T47D (cell line): ENCODE measurements around the gene ABCA4.
A peak's percentile ranks its signal among the peaks of the same experiment; 100 is the strongest.

Source experiments
- DNase-seq, 2 experiments: peaks; one replicate each; pipeline versions ENCODE4 v3.0.0 to v3.0.0-alpha.2; 2011 to 2012; ENCODE audit warnings: low read depth in 1 of 2, low spot score in 1 of 2
- JUND ChIP-seq: IDR thresholded peaks from 2 replicates; pipeline ENCODE4 v1.6.1; 2012; ENCODE audit warnings: low read depth
- in situ Hi-C: cut with HindIII; loops from 2 replicates; pipeline ENCODE4 v1.10.0; 2016; ENCODE audit warnings: low sequenced_read_pairs, low pct_unique_long_range_greater_than_20kb

Gene ABCA4

GRCh38 chr1:93988634-93989350 lies 132.2 kb downstream of the ABCA4 start:
- DNase-seq: peak in 1 of 2 experiments; percentile 21
- TF ChIP-seq JUND: no peak
- in situ Hi-C loops: no loop called here

- DNase-seq: no peak
- in situ Hi-C loops: no loop called here
Measured at GRCh38 chr1:93981274-93981667, 139.7 kb downstream of the ABCA4 start.

GRCh38 chr1:93980320-93981273 lies 140.4 kb downstream of the ABCA4 start:
- in situ Hi-C loops: no loop called here
- DNase-seq: no peak
- no peak for TF ChIP-seq JUND

More at GRCh38 chr1:93981274-93981667, 139.7 kb downstream of the ABCA4 start:
- TF ChIP-seq JUND: no peak

- in situ Hi-C loops: no loop called here
- no peak for TF ChIP-seq JUND
- DNase-seq: no peak
Measured at GRCh38 chr1:93979718-93980319, 141.1 kb downstream of the ABCA4 start.

- in situ Hi-C loops: no loop called here
- no peak for TF ChIP-seq JUND
- DNase-seq: no peak
Measured at GRCh38 chr1:93979040-93979717, 141.8 kb downstream of the ABCA4 start.

- no peak for DNase-seq
- in situ Hi-C loops: no loop called here
Measured at GRCh38 chr1:93977598-93977945, 143.4 kb downstream of the ABCA4 start.

GRCh38 chr1:93976711-93977597 lies 144.0 kb downstream of the ABCA4 start:
- DNase-seq: no peak
- TF ChIP-seq JUND: no peak

More at GRCh38 chr1:93977598-93977945, 143.4 kb downstream of the ABCA4 start:
- TF ChIP-seq JUND: no peak

GRCh38 chr1:93976291-93976690 lies 144.7 kb downstream of the ABCA4 start:
- in situ Hi-C loops: no loop called here
- TF ChIP-seq JUND: no peak
- DNase-seq: no peak

More at GRCh38 chr1:93976711-93977597, 144.0 kb downstream of the ABCA4 start:
- in situ Hi-C loops: no loop called here

GRCh38 chr1:93972341-93972740 lies 148.6 kb downstream of the ABCA4 start:
- in situ Hi-C loops: no loop called here
- TF ChIP-seq JUND: no peak
- DNase-seq: no peak

GRCh38 chr1:93969887-93970286 lies 151.1 kb downstream of the ABCA4 start:
- TF ChIP-seq JUND: no peak
- no peak for DNase-seq
- in situ Hi-C loops: no loop called here

- DNase-seq: no peak
- in situ Hi-C loops: no loop called here
- no peak for TF ChIP-seq JUND
Measured at GRCh38 chr1:93969371-93969770, 151.6 kb downstream of the ABCA4 start.
